Fibroblast of villous mesenchyme (primary cell): ENCODE measurements around the gene PDE4D. TPM values are rescaled to one million over a fixed set of nuclear protein-coding genes. Genes with fewer than 3 reads are reported as not detected.
"Not testable (repeated sequence)": the region's sequence is repeated elsewhere in the genome, so short reads cannot be mapped to it uniquely, and the experiment has no call there.

Experiments
- DNase-seq: peaks from one replicate; pipeline ENCODE4 v3.0.0-alpha.2; 2010; ENCODE audit warnings: low read depth
- H3K4me3 ChIP-seq: 2 replicates; pipeline ENCODE4 v1.5.1; 2011; ENCODE audit warnings: low read depth, mild to moderate bottlenecking, low read length
- CTCF ChIP-seq: IDR thresholded peaks from 2 replicates; pipeline ENCODE4 v1.5.1; 2012; ENCODE audit warnings: low read depth, mild to moderate bottlenecking, low read length; ENCODE audit not compliant: insufficient read depth
- total RNA-seq: library from RNA; depleted of rRNA; stranded (reverse); fragments of >200 nt; gene quantifications from 2 replicates; pipeline ENCODE4 v1.2.3, GENCODE V29; 2012

PDE4D gene
- total RNA-seq, 1 donor = 6.0 TPM

- H3K4me3 ChIP-seq = no peak overlapping the region
- no peak for TF ChIP-seq CTCF
- DNase-seq = no peak
Measured at GRCh38 chr5:59755476-59755875, 138.1 kb downstream of the PDE4D start.

- no peak overlapping the region for H3K4me3 ChIP-seq
- TF ChIP-seq CTCF = no peak
- no peak for DNase-seq
Measured at GRCh38 chr5:59753599-59753998, 139.9 kb downstream of the PDE4D start.

- TF ChIP-seq CTCF = no peak
- no peak for DNase-seq
- no peak overlapping the region for H3K4me3 ChIP-seq
Measured at GRCh38 chr5:59749782-59750520, 143.6 kb downstream of the PDE4D start.

- DNase-seq, H3K4me3 ChIP-seq: not testable (repeated sequence)
Measured at GRCh38 chr5:59748036-59748663, 145.4 kb downstream of the PDE4D start.

- peak; percentile 75 for DNase-seq
- H3K4me3 ChIP-seq = no peak overlapping the region
- TF ChIP-seq CTCF = no peak
Measured at GRCh38 chr5:59746241-59746765, 147.2 kb downstream of the PDE4D start.

GRCh38 chr5:59745415-59745863 lies 148.1 kb downstream of the PDE4D start:
- peak; percentile 96 for DNase-seq
- no peak for TF ChIP-seq CTCF
- peak overlapping the region; percentile 25 for H3K4me3 ChIP-seq

GRCh38 chr5:59744531-59744992 lies 149.0 kb downstream of the PDE4D start:
- H3K4me3 ChIP-seq = no peak overlapping the region
- DNase-seq = peak; percentile 34
- no peak for TF ChIP-seq CTCF
